Activated naive CD8-positive, alpha-beta T cell (primary cell): Measurements from ENCODE around the gene ABHD11.
"Not testable (repeated sequence)": the region's sequence is repeated elsewhere in the genome, so short reads cannot be mapped to it uniquely, and the experiment has no call there.

Experiments
- H3K27ac Mint-ChIP-seq: one replicate; pipeline ENCODE4 v1.8.0; 2021; ENCODE audit warnings: mixed read lengths
- H3K27me3 Mint-ChIP-seq: one replicate; pipeline ENCODE4 v1.8.0; 2021; ENCODE audit warnings: mixed read lengths
- H3K36me3 Mint-ChIP-seq: one replicate; pipeline ENCODE4 v1.8.0; 2021; ENCODE audit warnings: mixed read lengths
- H3K4me1 Mint-ChIP-seq: one replicate; pipeline ENCODE4 v1.8.0; 2021; ENCODE audit warnings: low read depth, mixed read lengths
- H3K4me3 Mint-ChIP-seq: one replicate; pipeline ENCODE4 v1.8.0; 2021; ENCODE audit warnings: mild to moderate bottlenecking, mixed read lengths
- H3K9me3 Mint-ChIP-seq: one replicate; pipeline ENCODE4 v1.8.0; 2021; ENCODE audit warnings: low read depth, mixed read lengths

Gene ABHD11

DNA sequence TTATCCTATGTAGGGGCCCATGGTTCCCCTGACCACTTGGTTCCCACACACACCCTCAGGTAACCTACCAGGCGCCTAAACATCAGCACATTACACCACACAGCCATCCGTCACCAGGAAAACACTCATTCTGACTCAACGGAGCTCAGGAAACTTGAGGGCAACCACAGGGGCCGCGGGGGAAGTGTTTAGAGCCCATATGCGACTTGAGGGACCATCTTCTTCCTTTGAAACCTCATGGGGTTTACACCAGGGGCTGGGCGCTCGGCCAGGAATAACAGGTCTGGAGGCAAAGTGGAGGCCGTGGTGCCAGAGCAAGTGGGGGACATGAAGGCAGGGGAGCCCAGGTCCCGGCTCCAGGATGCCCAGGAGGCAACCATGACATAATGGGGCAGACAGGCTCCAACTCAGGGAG, 20.6 kb downstream of the ABHD11 start:
- no peaks in the 10 kb centered on the region for H3K9me3 Mint-ChIP-seq
- H3K36me3 Mint-ChIP-seq, result peaks cover 2% of the 10 kb centered on the region
- H3K4me1 Mint-ChIP-seq, result peaks cover 30% of the 10 kb centered on the region
- peak overlapping the region; percentile 74 for H3K27ac Mint-ChIP-seq
- no peaks in the 10 kb centered on the region for H3K27me3 Mint-ChIP-seq
- peak overlapping the region; percentile 89 for H3K4me3 Mint-ChIP-seq

DNA sequence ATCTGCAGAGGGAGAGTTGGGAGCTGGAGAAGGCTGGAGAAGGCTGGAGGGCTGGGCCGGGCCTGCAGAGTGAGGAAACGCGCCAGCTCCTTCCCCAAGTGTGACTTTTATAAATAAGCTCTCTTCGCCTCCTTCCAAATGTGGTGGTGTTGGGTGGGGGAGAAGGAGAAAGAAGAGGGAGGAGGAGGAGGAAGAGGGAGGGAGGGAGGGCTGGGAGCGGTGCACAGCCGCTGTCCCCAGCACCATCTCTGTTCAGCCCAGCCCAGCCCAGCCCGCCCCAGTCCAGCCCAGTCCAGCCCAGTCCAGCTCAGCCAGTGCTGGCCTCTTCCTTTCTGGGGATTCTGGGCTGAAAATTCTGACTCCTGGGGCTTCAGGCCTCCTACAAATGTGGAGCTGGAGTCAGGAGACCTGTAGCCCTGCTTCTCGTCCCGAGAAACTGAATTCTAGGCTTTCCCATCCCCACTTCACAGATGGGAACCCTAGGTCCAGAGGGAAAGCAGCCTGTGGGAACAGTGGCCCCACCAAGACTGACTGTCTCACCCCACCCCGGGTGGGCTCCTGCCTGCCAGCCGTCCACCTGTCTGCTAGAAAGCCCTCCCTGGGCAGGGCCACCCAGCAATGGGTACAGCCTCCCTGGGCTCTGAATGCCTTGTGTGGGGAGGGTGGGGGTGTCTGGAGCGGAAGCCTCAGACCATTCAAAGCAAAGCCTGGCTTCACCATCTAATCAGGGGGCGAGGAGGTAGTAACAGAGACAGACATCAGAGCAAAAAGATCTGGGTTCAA, 21.4 kb downstream of the ABHD11 start:
- Mint-ChIP-seq H3K27ac (no peak overlapping the region), H3K9me3 (no peaks in the 10 kb centered on the region), H3K4me1 (peaks cover 32% of the 10 kb centered on the region), H3K27me3 (no peaks in the 10 kb centered on the region), H3K4me3 (peak overlapping the region; percentile 89), H3K36me3 (peaks cover 2% of the 10 kb centered on the region)

DNA sequence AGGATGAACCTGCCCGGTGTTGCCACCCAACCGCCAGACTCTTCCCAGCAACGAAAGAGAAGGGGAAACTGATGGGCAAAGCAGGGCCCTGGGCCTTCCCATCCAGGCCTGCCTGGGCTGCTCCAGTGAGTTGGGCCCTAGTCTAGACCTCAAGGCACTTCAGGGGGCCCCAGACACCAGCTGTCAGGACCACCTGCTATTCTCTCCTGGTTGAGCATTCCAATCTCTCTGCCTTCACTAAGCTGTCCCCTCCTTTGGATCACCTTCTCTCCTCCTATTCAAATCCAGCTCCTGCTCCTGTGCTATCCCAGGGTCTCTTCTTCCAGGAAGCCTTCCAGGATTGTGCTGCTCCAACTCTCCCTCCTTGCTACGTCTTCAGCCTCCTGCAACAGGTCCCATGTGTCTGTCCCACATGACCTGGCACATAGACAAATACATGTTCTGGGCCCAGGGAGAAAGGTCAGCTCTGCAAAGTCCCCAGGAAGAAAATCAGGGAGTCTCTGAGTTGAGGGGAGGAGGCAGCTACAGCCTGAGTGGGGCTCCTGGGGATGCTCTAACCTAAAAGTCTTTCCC, 22.2 kb downstream of the ABHD11 start:
- H3K4me1 Mint-ChIP-seq, result peaks cover 32% of the 10 kb centered on the region
- H3K9me3 Mint-ChIP-seq, result no peaks in the 10 kb centered on the region
- H3K4me3 Mint-ChIP-seq, result no peak overlapping the region
- no peak overlapping the region for H3K27ac Mint-ChIP-seq
- no peaks in the 10 kb centered on the region for H3K27me3 Mint-ChIP-seq
- H3K36me3 Mint-ChIP-seq, result peaks cover 2% of the 10 kb centered on the region

DNA sequence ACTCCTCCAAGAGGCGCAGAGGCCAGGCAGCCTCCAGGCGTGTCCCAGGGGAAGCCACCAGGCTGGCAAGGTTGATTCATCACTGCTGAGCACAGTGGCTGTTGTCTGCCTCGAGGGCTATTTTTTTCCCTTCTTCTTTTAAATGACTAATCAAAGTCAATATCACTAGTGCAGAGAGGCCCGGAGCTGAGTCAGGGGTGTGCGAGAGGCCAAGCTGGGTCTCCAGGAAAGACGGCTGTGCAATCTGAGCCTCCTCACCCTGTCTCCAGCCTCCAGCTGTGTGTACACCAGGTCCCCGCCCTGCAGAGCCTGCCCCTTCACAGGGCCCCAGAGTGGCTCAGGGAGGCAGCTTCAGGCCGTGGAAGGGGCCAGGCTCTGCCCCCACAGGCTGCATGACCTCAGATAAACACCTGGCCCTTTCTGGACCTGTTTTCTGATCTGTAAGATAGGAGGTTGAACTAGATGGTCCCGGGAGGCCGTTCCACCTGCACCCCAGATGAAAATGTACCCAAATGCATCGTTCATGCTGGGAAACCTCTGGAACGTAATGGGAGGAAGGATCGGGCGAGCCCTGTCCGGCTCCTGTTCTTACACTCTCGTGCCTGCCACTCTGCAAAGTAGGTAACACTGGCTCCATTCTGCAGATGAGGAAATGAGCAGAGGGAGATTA, 22.8 kb downstream of the ABHD11 start:
- peak overlapping the region; percentile 30 for H3K4me3 Mint-ChIP-seq
- H3K27me3 Mint-ChIP-seq, result no peaks in the 10 kb centered on the region
- H3K9me3 Mint-ChIP-seq, result no peaks in the 10 kb centered on the region
- H3K27ac Mint-ChIP-seq, result no peak overlapping the region
- peaks cover 32% of the 10 kb centered on the region for H3K4me1 Mint-ChIP-seq
- H3K36me3 Mint-ChIP-seq, result peaks cover 2% of the 10 kb centered on the region

DNA sequence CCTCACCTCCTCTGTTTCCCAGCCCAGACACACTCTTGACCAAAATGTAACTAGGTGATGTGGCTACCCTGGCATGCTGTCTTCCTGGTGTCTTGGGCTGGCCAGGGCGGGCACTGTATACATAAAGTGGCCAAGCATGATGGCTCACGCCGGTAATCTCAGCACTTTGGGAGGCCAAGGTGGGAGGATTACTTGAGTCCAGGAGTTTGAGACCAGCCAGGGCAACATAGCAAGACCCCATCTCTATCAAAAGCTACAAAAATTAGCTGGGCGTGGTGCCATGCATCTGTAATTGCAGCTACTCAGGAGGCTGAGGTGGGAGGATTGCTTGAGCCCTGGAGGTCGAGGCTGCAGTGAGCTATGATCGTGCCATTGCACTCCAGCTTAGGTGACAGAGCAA, 25.3 kb downstream of the ABHD11 start:
- H3K4me1 Mint-ChIP-seq, result peaks cover 27% of the 10 kb centered on the region
- not testable (repeated sequence) for H3K36me3 Mint-ChIP-seq, H3K4me3 Mint-ChIP-seq, H3K27ac Mint-ChIP-seq, H3K27me3 Mint-ChIP-seq, H3K9me3 Mint-ChIP-seq

GRCh38 chr7:73712773-73713172, 25.8 kb downstream of the ABHD11 start:
- Mint-ChIP-seq H3K27ac (no peak overlapping the region), H3K9me3 (no peaks in the 10 kb centered on the region), H3K27me3 (no peaks in the 10 kb centered on the region), H3K4me1 (peaks cover 22% of the 10 kb centered on the region), H3K4me3 (no peak overlapping the region), H3K36me3 (peaks cover 2% of the 10 kb centered on the region)

- no peaks in the 10 kb centered on the region for H3K27me3 Mint-ChIP-seq
- no peak overlapping the region for H3K27ac Mint-ChIP-seq
- peaks cover 10% of the 10 kb centered on the region for H3K4me1 Mint-ChIP-seq
- no peaks in the 10 kb centered on the region for H3K9me3 Mint-ChIP-seq
- H3K4me3 Mint-ChIP-seq, result no peak overlapping the region
- H3K36me3 Mint-ChIP-seq, result no peaks in the 10 kb centered on the region
These were observed 29.5 kb downstream of the ABHD11 start for GRCh38 chr7:73708961-73709549.

DNA sequence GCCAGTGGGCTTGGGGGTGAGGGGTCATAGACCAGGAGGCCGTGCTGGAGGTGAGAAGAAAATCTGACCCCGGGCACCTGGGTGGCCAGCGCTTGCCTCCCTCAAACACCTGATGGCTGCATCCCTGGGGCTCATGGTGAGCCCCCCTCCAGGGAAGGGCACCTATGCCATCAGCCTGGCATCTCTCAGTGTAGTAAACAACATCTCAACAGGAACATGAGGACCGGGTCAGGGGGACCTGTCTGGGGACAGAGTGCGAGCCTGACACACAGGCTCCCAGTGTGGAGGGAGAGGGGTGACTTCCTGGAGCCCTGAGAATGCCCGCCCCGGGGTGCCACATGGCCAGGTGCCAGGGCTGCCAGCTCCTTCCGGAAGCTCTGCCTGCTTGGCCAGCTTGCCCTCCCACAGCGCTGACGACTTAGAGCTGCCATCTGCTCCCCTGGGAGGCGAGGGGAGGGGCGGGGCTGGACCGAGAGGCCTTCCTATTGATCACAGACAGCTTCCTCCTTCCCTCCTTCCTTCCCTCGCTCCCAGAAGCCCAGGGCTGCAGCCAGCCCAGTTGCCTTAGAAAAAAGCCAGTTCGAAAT, 31.5 kb downstream of the ABHD11 start:
- Mint-ChIP-seq H3K4me1 (peaks cover 11% of the 10 kb centered on the region), H3K36me3 (peaks cover 2% of the 10 kb centered on the region), H3K4me3 (no peak overlapping the region), H3K27me3 (no peaks in the 10 kb centered on the region), H3K9me3 (no peaks in the 10 kb centered on the region), H3K27ac (no peak overlapping the region)

GRCh38 chr7:73706126-73707044, 32.2 kb downstream of the ABHD11 start:
- H3K27me3 Mint-ChIP-seq, result no peaks in the 10 kb centered on the region
- no peak overlapping the region for H3K4me3 Mint-ChIP-seq
- no peak overlapping the region for H3K27ac Mint-ChIP-seq
- H3K9me3 Mint-ChIP-seq, result no peaks in the 10 kb centered on the region
- peaks cover 5% of the 10 kb centered on the region for H3K36me3 Mint-ChIP-seq
- peaks cover 11% of the 10 kb centered on the region for H3K4me1 Mint-ChIP-seq

DNA sequence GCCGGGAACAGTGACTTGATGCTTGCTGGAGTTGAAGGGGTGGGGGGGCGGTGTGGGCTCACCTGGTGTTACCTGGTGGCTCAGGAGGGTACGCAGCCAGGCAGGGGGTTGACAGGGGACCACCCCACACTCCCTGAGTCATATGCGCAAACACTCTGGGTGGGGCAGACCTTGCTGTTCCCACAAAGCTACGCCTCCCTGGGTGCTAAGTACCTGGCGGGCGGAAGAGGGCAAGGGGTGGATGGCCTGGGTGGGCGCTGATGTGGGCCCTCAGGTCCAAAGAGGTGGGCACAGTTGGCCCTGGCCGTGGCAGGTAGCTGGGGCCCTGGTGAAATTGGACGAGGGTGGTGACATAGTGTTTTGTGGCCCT, 33.1 kb downstream of the ABHD11 start:
- no peak overlapping the region for H3K27ac Mint-ChIP-seq
- H3K4me1 Mint-ChIP-seq, result peaks cover 11% of the 10 kb centered on the region
- H3K36me3 Mint-ChIP-seq, result peaks cover 5% of the 10 kb centered on the region
- no peaks in the 10 kb centered on the region for H3K9me3 Mint-ChIP-seq
- H3K27me3 Mint-ChIP-seq, result no peaks in the 10 kb centered on the region
- no peak overlapping the region for H3K4me3 Mint-ChIP-seq

DNA sequence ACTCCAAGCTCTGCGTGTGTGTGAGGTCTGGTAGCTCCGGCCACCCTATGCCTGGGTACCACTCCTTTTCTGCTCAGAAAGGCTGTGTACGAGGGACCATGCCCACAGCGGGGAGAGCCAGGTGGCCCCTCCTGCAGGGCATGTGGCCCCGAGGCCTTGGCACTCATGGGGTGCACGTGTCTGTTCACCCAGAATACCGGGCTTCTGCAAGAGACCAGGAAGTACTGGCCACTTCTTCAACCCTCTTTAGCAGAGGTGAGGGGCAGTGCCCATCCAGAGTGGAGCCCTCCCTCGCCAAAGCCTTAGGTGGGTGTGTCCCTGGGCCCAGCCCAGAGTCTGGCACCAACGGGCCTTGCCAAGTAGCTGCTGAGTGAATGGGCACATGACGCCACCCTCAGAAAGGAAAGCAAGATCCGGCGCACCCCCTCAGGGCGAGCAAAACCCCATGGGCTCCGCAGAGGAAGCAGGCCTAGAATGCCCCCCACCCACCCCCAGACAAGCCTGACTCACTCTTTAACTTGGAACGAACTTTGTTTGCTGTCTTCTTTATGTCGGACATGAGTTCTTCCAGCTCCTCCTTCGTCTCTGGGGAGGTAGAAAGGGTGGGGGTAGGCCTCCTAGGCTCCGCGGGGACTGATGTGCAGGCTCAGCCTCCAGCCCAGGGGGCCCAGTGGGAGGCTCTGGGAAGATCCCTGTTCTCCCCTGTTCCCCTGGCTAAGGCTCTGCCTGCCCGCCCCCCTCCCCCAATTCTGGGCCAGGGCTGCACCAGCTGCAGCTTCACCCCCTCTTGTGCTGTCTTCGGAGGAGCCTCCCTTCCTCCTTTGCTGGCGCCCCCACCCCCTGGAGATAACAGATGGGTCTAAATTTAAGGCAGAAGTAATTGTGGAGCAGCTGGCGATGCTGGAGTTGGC, 33.7 kb downstream of the ABHD11 start:
- H3K4me3 Mint-ChIP-seq, result no peak overlapping the region
- peaks cover 11% of the 10 kb centered on the region for H3K4me1 Mint-ChIP-seq
- no peaks in the 10 kb centered on the region for H3K27me3 Mint-ChIP-seq
- peaks cover 5% of the 10 kb centered on the region for H3K36me3 Mint-ChIP-seq
- no peaks in the 10 kb centered on the region for H3K9me3 Mint-ChIP-seq
- H3K27ac Mint-ChIP-seq, result no peak overlapping the region

GRCh38 chr7:73703757-73704639, 34.6 kb downstream of the ABHD11 start:
- Mint-ChIP-seq H3K9me3 (no peaks in the 10 kb centered on the region), H3K36me3 (peaks cover 5% of the 10 kb centered on the region), H3K27ac (no peak overlapping the region), H3K4me1 (peaks cover 11% of the 10 kb centered on the region), H3K4me3 (no peak overlapping the region), H3K27me3 (no peaks in the 10 kb centered on the region)

GRCh38 chr7:73703225-73703624, 35.4 kb downstream of the ABHD11 start:
- Mint-ChIP-seq H3K4me1 (peaks cover 11% of the 10 kb centered on the region), H3K27ac (no peak overlapping the region), H3K4me3 (no peak overlapping the region), H3K27me3 (no peaks in the 10 kb centered on the region), H3K9me3 (no peaks in the 10 kb centered on the region), H3K36me3 (peaks cover 5% of the 10 kb centered on the region)
